Lower leg skin (tissue), 3 donors: ENCODE data around the gene HRCT1.

Source experiments
- CTCF ChIP-seq, 3 donors: fragments of 450-650 bp; IDR thresholded peaks; one replicate each; pipeline ENCODE4 v1.5.1; 2016; ENCODE audit warnings: antibody characterized with exemption in 3 of 3, mild to moderate bottlenecking in 3 of 3, moderate library complexity in 2 of 3
- POLR2A ChIP-seq, 2 donors: fragments of 450-650 bp; IDR thresholded peaks; one replicate each; pipeline ENCODE4 v1.6.1; 2016 to 2017; ENCODE audit warnings: antibody characterized with exemption in 2 of 2, mild to moderate bottlenecking in 1 of 2, moderate library complexity in 1 of 2

- TF ChIP-seq CTCF (IDR thresholded peaks at IDR 0.05) (no peak), POLR2A (IDR thresholded peaks at IDR 0.05) (no peak)
Measured at GRCh38 chr9:35912791-35913400, 6.9 kb downstream of the HRCT1 start.
